Hematopoietic multipotent progenitor cell treated with erythropoietin and hydrocortisone succinate and interleukin-3 and kit ligand, for 6 days (in vitro differentiated cells): ENCODE data around the gene DOCK8.
A peak's percentile ranks its signal among the peaks of the same experiment; 100 is the strongest.

Source experiments
- DNase-seq: peaks from one replicate; pipeline ENCODE4 v3.0.0-alpha.2; 2015

Gene DOCK8

GRCh38 chr9:469672-470551, 255.2 kb downstream of the DOCK8 start:
- DNase-seq, result peak; percentile 91

GRCh38 chr9:470552-471194, 256.0 kb downstream of the DOCK8 start:
- peak; percentile 47 for DNase-seq

GRCh38 chr9:471320-471719, 256.7 kb downstream of the DOCK8 start:
- DNase-seq, result no peak

GRCh38 chr9:472479-473075, 257.9 kb downstream of the DOCK8 start:
- DNase-seq, result no peak

GRCh38 chr9:477193-477592, 262.5 kb downstream of the DOCK8 start:
- no peak for DNase-seq

- no peak for DNase-seq
These were observed 264.8 kb downstream of the DOCK8 start for GRCh38 chr9:479304-479970.

- no peak for DNase-seq
These were observed 265.3 kb downstream of the DOCK8 start for GRCh38 chr9:479971-480350.

- DNase-seq, result no peak
These were observed 268.1 kb downstream of the DOCK8 start for GRCh38 chr9:482739-483138.

- no peak for DNase-seq
These were observed 271.5 kb downstream of the DOCK8 start for GRCh38 chr9:486156-486555.

- no peak for DNase-seq
These were observed 272.8 kb downstream of the DOCK8 start for GRCh38 chr9:487429-487828.

- no peak for DNase-seq
These were observed 273.8 kb downstream of the DOCK8 start for GRCh38 chr9:488448-488847.

GRCh38 chr9:489198-490197, 274.8 kb downstream of the DOCK8 start:
- no peak for DNase-seq

- no peak for DNase-seq
These were observed 280.1 kb downstream of the DOCK8 start for GRCh38 chr9:494764-495163.

GRCh38 chr9:495739-496138, 281.1 kb downstream of the DOCK8 start:
- no peak for DNase-seq

- no peak for DNase-seq
These were observed 288.7 kb downstream of the DOCK8 start for GRCh38 chr9:503326-503725.

- peak; percentile 75 for DNase-seq
These were observed 289.5 kb downstream of the DOCK8 start, which contains the start of gene KANK1 for GRCh38 chr9:503881-504852. KANK1 (plus strand) TSS chr9:504695.

- no peak for DNase-seq
These were observed 290.5 kb downstream of the DOCK8 start for GRCh38 chr9:504921-505740.

GRCh38 chr9:505741-506059, 291.0 kb downstream of the DOCK8 start:
- peak; percentile 12 for DNase-seq

GRCh38 chr9:506281-506680, 291.6 kb downstream of the DOCK8 start:
- no peak for DNase-seq

GRCh38 chr9:511861-512260, 297.2 kb downstream of the DOCK8 start:
- no peak for DNase-seq
